OCI-LY3 (cell line): Measurements from ENCODE around the gene CAMSAP2.

Experiments used
- H2AFZ ChIP-seq: fragments of 200-600, 300-600 bp; shearing (Covaris generic); 2 replicates; pipeline ENCODE4 v1.6.0; 2014; ENCODE audit warnings: antibody characterized with exemption, low read depth, low read length
- H3K27ac ChIP-seq: fragments of 200-600, 300-600 bp; sonication (generic); 2 replicates; pipeline ENCODE4 v1.5.1; 2014; ENCODE audit warnings: mild to moderate bottlenecking, low read length, moderate library complexity, mixed read lengths
- H3K27me3 ChIP-seq: fragments of 200-600, 300-600 bp; sonication (generic); 2 replicates; pipeline ENCODE4 v1.6.1; 2014; ENCODE audit warnings: low read depth, low read length, mixed read lengths
- H3K36me3 ChIP-seq: fragments of 200-600, 300-600 bp; sonication (generic); replicated peaks from 2 replicates; pipeline ENCODE3; 2014; ENCODE audit warnings: low read depth, low read length, mixed read lengths
- H3K4me1 ChIP-seq: fragments of 300-600, 200-600 bp; sonication (generic); 2 replicates; pipeline ENCODE4 v1.6.1; 2014; ENCODE audit warnings: low read length, mixed read lengths
- H3K4me2 ChIP-seq: fragments of 200-600, 300-600 bp; sonication (generic); 2 replicates; pipeline ENCODE4 v1.6.1; 2014; ENCODE audit warnings: low read length, mixed read lengths
- H3K4me3 ChIP-seq: fragments of 300-600, 200-600 bp; sonication (generic); 2 replicates; pipeline ENCODE4 v1.5.1; 2014; ENCODE audit warnings: antibody characterized with exemption, mild to moderate bottlenecking, low read length, moderate library complexity
- H3K79me2 ChIP-seq: fragments of 300-600, 200-600 bp; shearing (Covaris generic); 2 replicates; pipeline ENCODE4 v1.6.1; 2014; ENCODE audit warnings: mild to moderate bottlenecking, low read length, mixed read lengths
- H3K9ac ChIP-seq: fragments of 300-600, 200-600 bp; shearing (Covaris generic); 2 replicates; pipeline ENCODE4 v1.6.0; 2014; ENCODE audit warnings: mild to moderate bottlenecking, low read length, moderate library complexity
- H3K9me3 ChIP-seq: fragments of 200-600, 300-600 bp; shearing (Covaris generic); 2 replicates; pipeline ENCODE4 v1.6.1; 2014; ENCODE audit warnings: low read length, mixed read lengths; ENCODE audit not compliant: insufficient read depth
- H4K20me1 ChIP-seq: fragments of 200-600, 300-600 bp; sonication (generic); 2 replicates; pipeline ENCODE4 v1.6.1; 2016; ENCODE audit warnings: low read length, mixed read lengths; ENCODE audit not compliant: insufficient read depth
- EZH2phosphoT487 ChIP-seq: fragments of 200-600 bp; shearing (Covaris generic); IDR thresholded peaks from 2 replicates; pipeline ENCODE4 v1.6.1; 2018; ENCODE audit warnings: antibody characterized with exemption, mixed run types, low read depth
- TF ChIP-seq, protein P1 (sequence below): fragments of 200-600, 300-600 bp; sonication (generic); IDR thresholded peaks from 2 replicates; pipeline ENCODE4 v1.5.1; 2014; ENCODE audit warnings: antibody characterized with exemption, low read length, low read depth

The CAMSAP2 gene

GRCh38 chr1:200720199-200720598 is 18.5 kb upstream of the CAMSAP2 start:
- Histone ChIP-seq H3K79me2 (no peaks in the 10 kb centered on the region), H3K4me1 (no peaks in the 10 kb centered on the region), H3K27me3 (peaks cover 12% of the 10 kb centered on the region; the same call in 1 of the 2 replicates), H3K27ac (no peak overlapping the region), H3K9ac (no peak overlapping the region), H3K4me2 (no peak overlapping the region), H2AFZ (no peak overlapping the region), H3K9me3 (no peaks in the 10 kb centered on the region), H3K4me3 (no peak overlapping the region), H3K36me3 (no peaks in the 10 kb centered on the region), H4K20me1 (no peaks in the 10 kb centered on the region)
- no peak for TF ChIP-seq EZH2phosphoT487
- TF ChIP-seq, protein P1, sequence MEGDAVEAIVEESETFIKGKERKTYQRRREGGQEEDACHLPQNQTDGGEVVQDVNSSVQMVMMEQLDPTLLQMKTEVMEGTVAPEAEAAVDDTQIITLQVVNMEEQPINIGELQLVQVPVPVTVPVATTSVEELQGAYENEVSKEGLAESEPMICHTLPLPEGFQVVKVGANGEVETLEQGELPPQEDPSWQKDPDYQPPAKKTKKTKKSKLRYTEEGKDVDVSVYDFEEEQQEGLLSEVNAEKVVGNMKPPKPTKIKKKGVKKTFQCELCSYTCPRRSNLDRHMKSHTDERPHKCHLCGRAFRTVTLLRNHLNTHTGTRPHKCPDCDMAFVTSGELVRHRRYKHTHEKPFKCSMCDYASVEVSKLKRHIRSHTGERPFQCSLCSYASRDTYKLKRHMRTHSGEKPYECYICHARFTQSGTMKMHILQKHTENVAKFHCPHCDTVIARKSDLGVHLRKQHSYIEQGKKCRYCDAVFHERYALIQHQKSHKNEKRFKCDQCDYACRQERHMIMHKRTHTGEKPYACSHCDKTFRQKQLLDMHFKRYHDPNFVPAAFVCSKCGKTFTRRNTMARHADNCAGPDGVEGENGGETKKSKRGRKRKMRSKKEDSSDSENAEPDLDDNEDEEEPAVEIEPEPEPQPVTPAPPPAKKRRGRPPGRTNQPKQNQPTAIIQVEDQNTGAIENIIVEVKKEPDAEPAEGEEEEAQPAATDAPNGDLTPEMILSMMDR, result no peak

DNA sequence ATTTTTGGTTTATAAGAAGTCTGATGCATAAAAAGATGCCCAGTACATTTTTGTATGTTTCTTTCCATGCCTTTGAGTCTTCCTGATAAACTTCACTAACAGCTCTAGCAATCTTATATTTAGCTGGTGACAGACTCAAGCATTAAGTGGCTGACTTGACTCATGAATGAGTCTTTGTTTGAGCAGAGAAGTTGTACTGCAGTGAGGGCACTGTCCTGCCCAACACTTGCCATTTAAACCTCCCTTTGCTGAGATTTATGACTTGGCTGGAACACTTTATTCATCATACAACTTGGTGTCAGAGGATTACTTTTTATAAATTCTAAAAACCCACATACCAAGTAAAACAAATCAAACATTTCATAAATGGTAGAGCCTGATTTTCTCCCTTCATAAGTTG is 14.6 kb upstream of the CAMSAP2 start:
- Histone ChIP-seq H3K4me3 (no peak overlapping the region), H3K9ac (no peak overlapping the region), H3K27ac (no peak overlapping the region), H3K36me3 (no peaks in the 10 kb centered on the region), H3K79me2 (no peaks in the 10 kb centered on the region), H4K20me1 (no peaks in the 10 kb centered on the region), H3K27me3 (peaks cover 9% of the 10 kb centered on the region; the same call in 1 of the 2 replicates), H2AFZ (no peak overlapping the region), H3K9me3 (no peaks in the 10 kb centered on the region), H3K4me2 (no peak overlapping the region), H3K4me1 (no peaks in the 10 kb centered on the region)
- TF ChIP-seq, protein P1, result no peak
- no peak for TF ChIP-seq EZH2phosphoT487

DNA sequence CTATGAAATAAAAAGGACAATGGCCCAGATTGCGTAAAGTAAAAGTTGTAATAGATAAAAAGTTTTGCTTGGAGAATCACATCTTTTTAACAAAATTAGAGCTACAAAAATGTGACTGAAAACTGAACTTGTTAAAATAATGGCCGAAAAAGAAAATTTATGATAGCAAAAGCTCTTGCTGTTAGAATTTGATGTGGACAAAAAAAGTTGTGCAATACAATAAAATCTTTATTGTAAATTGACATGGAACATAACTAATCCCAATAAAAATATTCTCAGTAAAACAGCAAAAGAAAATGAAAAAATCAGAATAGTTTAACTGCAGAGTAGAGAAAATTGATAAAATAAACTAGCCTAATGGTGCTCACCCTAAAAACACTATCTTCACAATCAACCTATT is 11.4 kb upstream of the CAMSAP2 start:
- H3K4me3 ChIP-seq, result no peak overlapping the region
- H3K79me2 ChIP-seq, result no peaks in the 10 kb centered on the region
- no peaks in the 10 kb centered on the region for H3K9me3 ChIP-seq
- H3K36me3 ChIP-seq, result no peaks in the 10 kb centered on the region
- H3K27me3 ChIP-seq, result no peaks in the 10 kb centered on the region
- TF ChIP-seq, protein P1, result no peak
- no peak for TF ChIP-seq EZH2phosphoT487
- no peak overlapping the region for H3K9ac ChIP-seq
- H4K20me1 ChIP-seq, result no peaks in the 10 kb centered on the region
- H3K4me2 ChIP-seq, result no peak overlapping the region
- no peak overlapping the region for H3K27ac ChIP-seq
- no peaks in the 10 kb centered on the region for H3K4me1 ChIP-seq
- H2AFZ ChIP-seq, result no peak overlapping the region

GRCh38 chr1:200729863-200730262 is 8.8 kb upstream of the CAMSAP2 start:
- no peaks in the 10 kb centered on the region for H3K9me3 ChIP-seq
- no peak overlapping the region for H3K4me3 ChIP-seq
- no peaks in the 10 kb centered on the region for H3K36me3 ChIP-seq
- TF ChIP-seq, protein P1, result no peak
- TF ChIP-seq EZH2phosphoT487, result no peak
- no peaks in the 10 kb centered on the region for H3K4me1 ChIP-seq
- H3K79me2 ChIP-seq, result no peaks in the 10 kb centered on the region
- no peaks in the 10 kb centered on the region for H4K20me1 ChIP-seq
- no peak overlapping the region for H3K27ac ChIP-seq
- H3K9ac ChIP-seq, result no peak overlapping the region
- H3K4me2 ChIP-seq, result no peak overlapping the region
- peak overlapping the region; percentile 40; the same call in 1 of the 2 replicates for H2AFZ ChIP-seq
- H3K27me3 ChIP-seq, result no peaks in the 10 kb centered on the region
